Measurements from ENCODE around the gene PDGFC. TPM values are rescaled to one million over a fixed set of nuclear protein-coding genes. Genes with fewer than 3 reads are reported as not detected.

The PDGFC gene
- total and polyA plus RNA-seq, 9 donors, result 18.6 to 58.0 (median 36.2) TPM

DNA sequence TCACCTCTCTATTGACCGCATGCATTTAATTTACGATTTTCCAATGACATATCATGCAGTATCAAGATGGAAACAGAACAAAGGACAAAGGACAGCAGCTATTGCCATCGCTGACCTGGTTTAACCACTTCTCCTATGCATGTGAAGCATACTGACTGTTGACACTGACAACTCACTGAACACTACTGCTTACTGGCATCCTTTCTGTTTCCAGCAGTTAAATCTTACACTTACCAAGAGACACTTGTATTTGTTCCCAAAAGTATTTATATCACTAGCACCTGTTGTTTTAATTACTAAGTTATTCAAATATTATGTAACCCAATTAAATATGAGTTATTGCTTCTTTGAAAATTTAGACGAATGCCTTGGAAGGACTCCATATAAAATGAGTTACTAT is 176.7 kb downstream of the PDGFC start:
- Histone ChIP-seq H3K27ac (no peak overlapping the region), H3K4me3 (no peak overlapping the region), H3K36me3 (no peaks in the 10 kb centered on the region), H3K27me3 (no peaks in the 10 kb centered on the region), H3K9me3 (no peaks in the 10 kb centered on the region), H3K4me1 (ENCODE audit: insufficient read depth) (peaks cover 3% of the 10 kb centered on the region)
- WGBS, 3 donors, result 71 to 74% (median 73%) methylated on average over 4 of the region's 4 CpGs
- DNase-seq, result no peak
- no peak for TF ChIP-seq POLR2A (IDR thresholded peaks at IDR 0.05)
- no peak for TF ChIP-seq EP300 (IDR thresholded peaks at IDR 0.05)
- intact Hi-C loops (cut with DNase I), result no loop called here

DNA sequence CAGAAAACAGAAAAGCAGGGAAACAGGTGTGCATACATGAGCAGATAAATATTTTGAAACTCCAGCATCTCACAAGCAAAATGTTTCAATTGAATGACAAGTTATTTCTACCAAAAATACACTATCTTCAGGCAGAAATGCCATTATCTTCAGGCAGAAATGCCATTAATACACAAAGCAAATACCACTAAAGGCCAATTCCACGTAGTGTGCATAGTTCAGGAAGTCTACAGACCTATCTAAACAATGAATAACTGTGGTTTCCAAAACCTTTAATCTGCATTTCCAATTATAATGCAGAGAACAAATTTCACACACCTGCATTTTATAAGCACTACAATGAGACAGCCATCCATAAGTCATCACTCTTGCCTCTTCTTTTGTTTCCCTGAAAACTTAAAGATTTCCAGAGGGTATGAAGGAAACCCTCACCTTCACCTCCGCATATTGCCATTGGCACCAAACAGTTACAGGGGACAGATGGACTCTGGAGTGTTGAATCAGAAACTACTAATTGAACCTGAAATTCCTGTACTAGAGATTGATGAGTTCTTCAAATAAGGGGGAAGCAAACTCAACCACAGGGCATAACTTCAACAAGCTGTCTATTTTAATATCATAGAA is 179.0 kb downstream of the PDGFC start:
- H3K4me3 ChIP-seq, result no peak overlapping the region
- H3K9me3 ChIP-seq, result no peaks in the 10 kb centered on the region
- DNase-seq, result no peak
- intact Hi-C loops (cut with DNase I), result no loop called here
- H3K4me1 ChIP-seq (ENCODE audit: insufficient read depth), result peaks cover 9% of the 10 kb centered on the region
- WGBS, 3 donors, result 65 to 80% (median 76%) methylated on average over 2 of the region's 2 CpGs
- no peaks in the 10 kb centered on the region for H3K36me3 ChIP-seq
- H3K27ac ChIP-seq, result no peak overlapping the region
- no peak for TF ChIP-seq EP300 (IDR thresholded peaks at IDR 0.05)
- TF ChIP-seq, protein P1, sequence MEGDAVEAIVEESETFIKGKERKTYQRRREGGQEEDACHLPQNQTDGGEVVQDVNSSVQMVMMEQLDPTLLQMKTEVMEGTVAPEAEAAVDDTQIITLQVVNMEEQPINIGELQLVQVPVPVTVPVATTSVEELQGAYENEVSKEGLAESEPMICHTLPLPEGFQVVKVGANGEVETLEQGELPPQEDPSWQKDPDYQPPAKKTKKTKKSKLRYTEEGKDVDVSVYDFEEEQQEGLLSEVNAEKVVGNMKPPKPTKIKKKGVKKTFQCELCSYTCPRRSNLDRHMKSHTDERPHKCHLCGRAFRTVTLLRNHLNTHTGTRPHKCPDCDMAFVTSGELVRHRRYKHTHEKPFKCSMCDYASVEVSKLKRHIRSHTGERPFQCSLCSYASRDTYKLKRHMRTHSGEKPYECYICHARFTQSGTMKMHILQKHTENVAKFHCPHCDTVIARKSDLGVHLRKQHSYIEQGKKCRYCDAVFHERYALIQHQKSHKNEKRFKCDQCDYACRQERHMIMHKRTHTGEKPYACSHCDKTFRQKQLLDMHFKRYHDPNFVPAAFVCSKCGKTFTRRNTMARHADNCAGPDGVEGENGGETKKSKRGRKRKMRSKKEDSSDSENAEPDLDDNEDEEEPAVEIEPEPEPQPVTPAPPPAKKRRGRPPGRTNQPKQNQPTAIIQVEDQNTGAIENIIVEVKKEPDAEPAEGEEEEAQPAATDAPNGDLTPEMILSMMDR (IDR thresholded peaks at IDR 0.05), result no peak
- no peak for TF ChIP-seq POLR2A (IDR thresholded peaks at IDR 0.05)
- no peaks in the 10 kb centered on the region for H3K27me3 ChIP-seq

DNA sequence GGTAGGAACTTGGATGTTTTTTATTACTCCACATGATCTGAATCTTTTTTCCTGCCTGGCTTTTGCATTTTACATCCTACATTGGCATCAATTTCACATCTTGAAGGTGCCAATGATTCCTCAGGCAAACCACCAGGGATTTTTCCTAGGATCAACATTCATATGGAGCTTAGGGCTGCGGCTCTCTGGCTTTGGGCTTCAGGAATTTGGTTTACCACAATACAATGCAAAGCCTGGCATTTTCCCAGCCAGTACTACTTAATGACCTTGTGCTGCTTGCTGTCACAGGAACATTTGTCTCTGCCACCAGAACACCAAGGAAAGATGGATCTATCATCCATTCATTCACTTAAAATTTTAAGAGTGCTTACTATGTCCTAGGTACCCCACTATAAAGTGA is 180.7 kb downstream of the PDGFC start:
- WGBS, 3 donors, result 30 to 48% (median 33%) methylated on average over 1 of the region's 1 CpG
- H3K4me1 ChIP-seq (ENCODE audit: insufficient read depth), result peaks cover 10% of the 10 kb centered on the region
- intact Hi-C loops (cut with DNase I), result no loop called here
- H3K27me3 ChIP-seq, result no peaks in the 10 kb centered on the region
- H3K27ac ChIP-seq, result no peak overlapping the region
- TF ChIP-seq POLR2A (IDR thresholded peaks at IDR 0.05), result no peak
- TF ChIP-seq, protein P1 (IDR thresholded peaks at IDR 0.05), result no peak
- DNase-seq, result no peak
- no peaks in the 10 kb centered on the region for H3K9me3 ChIP-seq
- no peak overlapping the region for H3K4me3 ChIP-seq
- no peaks in the 10 kb centered on the region for H3K36me3 ChIP-seq

DNA sequence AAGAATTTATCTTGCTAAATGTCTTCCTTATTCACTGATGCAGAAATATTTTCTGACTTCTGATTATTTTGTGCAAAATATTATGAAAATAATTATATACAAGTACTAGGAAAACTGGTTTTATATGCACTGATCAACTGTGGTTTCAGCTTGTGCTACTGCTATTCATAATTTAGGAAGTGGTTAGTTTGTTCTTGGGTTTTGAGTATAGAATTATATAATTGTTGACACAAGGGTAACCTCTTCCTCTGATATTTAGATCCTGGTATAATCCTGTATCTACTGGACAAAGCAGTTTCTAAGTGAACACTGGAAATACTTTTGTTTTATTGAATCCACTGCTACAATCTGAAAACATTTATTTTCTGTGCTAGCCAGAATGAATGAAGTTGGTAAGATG is 182.8 kb downstream of the PDGFC start:
- Histone ChIP-seq H3K4me3 (no peak overlapping the region), H3K27me3 (no peaks in the 10 kb centered on the region), H3K27ac (no peak overlapping the region), H3K36me3 (no peaks in the 10 kb centered on the region), H3K9me3 (no peaks in the 10 kb centered on the region), H3K4me1 (ENCODE audit: insufficient read depth) (peaks cover 10% of the 10 kb centered on the region)
- TF ChIP-seq, protein P1 (IDR thresholded peaks at IDR 0.05), result no peak
- TF ChIP-seq POLR2A (IDR thresholded peaks at IDR 0.05) (no peak), EP300 (IDR thresholded peaks at IDR 0.05) (no peak)
- no peak for DNase-seq
- intact Hi-C loops (cut with DNase I), result no loop called here

DNA sequence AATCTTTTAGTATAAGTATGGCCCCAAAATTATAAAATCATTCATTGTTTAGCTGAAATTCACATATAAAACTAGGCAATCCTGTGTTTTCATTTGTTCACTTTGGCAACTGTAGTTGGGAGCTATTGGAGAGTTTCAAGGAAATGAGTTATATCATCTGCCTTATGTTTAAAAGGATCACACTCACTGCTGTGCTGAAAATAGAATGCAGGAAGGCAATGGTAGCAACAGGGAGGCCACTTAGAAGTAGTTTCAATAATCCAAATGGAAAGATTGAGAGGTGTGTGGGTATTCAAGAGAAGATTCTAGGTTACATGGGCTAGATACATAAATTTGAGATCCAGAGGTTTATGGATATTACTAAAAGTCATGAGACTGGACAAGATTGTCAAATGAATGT is 184.9 kb downstream of the PDGFC start:
- Histone ChIP-seq H3K4me1 (ENCODE audit: insufficient read depth) (peaks cover 10% of the 10 kb centered on the region), H3K36me3 (no peaks in the 10 kb centered on the region), H3K27me3 (no peaks in the 10 kb centered on the region), H3K27ac (no peak overlapping the region), H3K4me3 (no peak overlapping the region), H3K9me3 (no peaks in the 10 kb centered on the region)
- intact Hi-C loops (cut with DNase I), result no loop called here
- DNase-seq, result no peak
- TF ChIP-seq, protein P1 (IDR thresholded peaks at IDR 0.05), result no peak
- TF ChIP-seq EP300 (IDR thresholded peaks at IDR 0.05), result no peak
- no peak for TF ChIP-seq POLR2A (IDR thresholded peaks at IDR 0.05)
